T-helper 22 cell (primary cell): ENCODE data around the gene HDAC4.
"Not testable (repeated sequence)": the region's sequence is repeated elsewhere in the genome, so short reads cannot be mapped to it uniquely, and the experiment has no call there.

Experiments
- DNase-seq: peaks from one replicate; pipeline ENCODE4 v3.0.0-alpha.2; 2020; ENCODE audit warnings: low read depth

The HDAC4 gene

DNA sequence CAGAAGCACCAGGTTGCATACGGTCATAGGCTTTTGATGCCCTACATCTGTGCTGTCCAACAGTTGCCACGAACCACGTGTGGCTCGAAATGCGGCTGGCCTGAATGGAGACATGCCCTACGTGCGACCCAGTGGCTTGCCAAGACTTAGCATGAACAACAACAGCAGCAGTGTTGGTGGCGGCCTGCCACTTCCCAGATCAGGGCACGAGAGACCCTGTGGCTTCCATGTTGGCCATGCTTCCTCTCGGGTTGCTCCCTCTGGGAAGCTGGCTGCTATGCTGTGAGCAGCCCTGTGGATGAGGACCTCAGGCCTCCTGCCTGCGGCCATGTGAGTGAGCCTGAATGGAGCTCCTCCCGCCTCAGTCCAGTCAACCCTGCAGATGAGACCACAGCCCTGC, 212.3 kb downstream of the HDAC4 start:
- DNase-seq, result no peak

DNA sequence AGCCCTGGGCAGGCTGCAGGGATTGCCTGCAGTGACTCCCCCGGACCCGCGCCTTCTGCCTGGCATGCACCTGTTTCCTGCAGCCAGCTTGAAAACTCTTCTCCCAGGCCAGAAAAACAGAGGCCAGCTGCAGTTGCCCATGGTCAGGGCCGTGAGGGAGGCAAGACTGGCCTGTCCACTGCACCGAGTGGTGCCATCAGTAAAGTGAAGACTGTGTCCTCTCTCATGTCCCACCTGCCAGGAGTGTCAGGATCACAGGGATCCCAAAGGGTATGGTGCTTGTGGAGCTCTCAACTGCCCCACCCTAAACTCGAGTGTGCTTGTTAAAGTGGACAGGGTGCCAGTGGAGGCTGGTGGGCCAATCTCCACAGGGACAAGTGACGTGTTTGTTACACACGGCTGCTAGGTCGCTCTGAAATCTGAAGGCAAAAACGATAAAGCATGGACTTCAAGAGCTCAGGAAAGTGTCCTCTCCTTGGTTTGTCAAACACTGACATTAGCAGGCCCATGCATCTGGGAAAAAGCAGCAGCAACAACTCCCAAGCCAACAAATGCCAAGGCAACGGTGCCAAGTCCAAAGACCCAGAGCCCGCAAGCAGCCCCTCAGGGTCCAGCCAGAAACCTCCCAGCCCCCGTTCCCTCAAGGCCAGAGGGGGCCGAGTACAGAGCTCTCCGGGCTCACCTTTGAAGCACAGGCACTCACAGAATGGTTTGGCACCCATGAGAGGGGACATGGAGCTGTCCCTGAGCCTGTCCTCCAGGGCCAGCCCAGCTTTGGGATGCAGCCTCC, 213.2 kb downstream of the HDAC4 start:
- DNase-seq, result no peak

DNA sequence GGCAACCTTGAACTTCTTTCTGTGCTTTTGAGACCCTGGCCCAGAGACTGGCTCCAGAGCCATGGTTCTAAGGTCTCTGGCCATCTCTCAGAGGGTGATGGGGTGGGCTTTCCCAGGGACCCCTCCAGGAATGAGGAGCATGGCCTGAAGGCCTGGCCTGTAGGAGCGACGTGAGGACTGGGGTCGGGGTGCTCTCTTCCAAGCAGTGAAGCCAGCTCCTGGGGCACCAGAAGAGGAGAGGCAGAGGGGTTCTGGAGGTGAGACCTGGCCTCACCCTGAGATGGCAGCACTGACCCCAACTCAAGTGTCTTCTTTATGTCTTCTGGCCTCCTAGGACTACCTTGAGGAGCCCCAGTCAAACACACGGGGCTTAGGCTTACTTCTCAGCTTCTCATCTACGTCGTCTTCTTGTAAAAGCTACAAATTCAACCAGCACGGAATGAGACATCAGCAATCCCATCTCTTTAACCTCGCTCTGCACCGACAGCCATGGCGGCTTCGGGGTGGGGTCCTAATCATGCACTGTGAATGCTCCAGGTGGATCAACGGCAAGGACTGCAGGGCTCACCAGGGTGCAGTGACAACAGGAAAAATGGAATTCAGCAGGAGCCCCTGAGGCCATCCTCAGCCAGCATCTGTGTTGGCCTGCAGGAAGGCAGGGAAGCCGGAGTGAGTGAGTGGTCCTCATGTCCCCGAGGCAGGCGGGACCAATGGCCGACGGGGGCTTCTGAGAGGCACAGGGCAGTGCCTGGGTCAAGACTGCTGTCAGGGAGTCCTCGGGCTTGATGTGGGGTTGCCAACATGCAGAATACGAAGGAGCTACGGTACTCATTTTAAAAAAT, 214.1 kb downstream of the HDAC4 start:
- DNase-seq, result no peak

- no peak for DNase-seq
Observed at GRCh38 chr2:239184968-239185903, 215.6 kb downstream of the HDAC4 start.

DNA sequence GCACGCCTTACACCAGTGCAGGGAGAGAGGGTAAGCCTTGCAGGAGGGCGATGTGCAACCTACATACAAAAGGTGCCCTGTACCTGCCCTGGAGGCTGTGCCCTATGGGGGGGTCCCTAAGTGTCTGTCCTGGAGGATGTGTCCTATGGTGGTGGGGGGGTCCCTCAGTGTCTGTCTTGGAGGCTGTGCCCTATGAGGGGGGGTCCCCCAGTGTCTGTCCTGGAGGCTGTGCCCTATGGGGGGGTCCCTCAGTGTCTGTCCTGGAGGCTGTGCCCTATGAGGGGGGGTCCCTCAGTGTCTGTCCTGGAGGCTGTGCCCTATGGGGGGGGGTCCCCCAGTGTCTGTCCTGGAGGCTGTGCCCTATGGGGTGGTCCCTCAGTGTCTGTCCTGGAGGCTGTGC, 216.6 kb downstream of the HDAC4 start:
- DNase-seq, result no peak

GRCh38 chr2:239182981-239183791, 217.6 kb downstream of the HDAC4 start:
- DNase-seq, result no peak

- no peak for DNase-seq
Observed at GRCh38 chr2:239181903-239182581, 218.8 kb downstream of the HDAC4 start.

- no peak for DNase-seq
Observed at GRCh38 chr2:239181074-239181902, 219.5 kb downstream of the HDAC4 start.

- DNase-seq, result no peak
Observed at GRCh38 chr2:239180526-239181073, 220.2 kb downstream of the HDAC4 start.

GRCh38 chr2:239179851-239180371, 220.9 kb downstream of the HDAC4 start:
- no peak for DNase-seq

GRCh38 chr2:239178954-239179353, 221.9 kb downstream of the HDAC4 start:
- no peak for DNase-seq

DNA sequence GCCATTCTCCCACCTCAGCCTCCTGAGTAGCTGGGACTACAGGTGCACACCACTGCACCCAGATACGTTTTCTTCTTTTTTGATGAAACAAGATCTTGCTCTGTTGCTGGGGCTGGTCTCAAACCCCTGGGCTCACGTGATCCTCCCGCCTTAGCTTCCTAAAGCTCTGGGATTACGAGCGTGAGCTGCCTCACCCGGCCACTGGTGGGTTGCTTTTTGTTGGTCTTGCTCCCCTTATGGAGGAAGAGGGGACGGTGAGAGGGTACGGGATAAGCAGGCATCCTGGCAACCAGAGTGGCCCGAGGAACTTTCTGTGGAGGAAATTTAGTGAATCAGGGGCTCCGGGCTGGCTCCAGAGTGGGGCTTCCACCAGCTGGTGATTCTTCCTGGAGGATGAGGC, 222.3 kb downstream of the HDAC4 start:
- DNase-seq, result no peak

DNA sequence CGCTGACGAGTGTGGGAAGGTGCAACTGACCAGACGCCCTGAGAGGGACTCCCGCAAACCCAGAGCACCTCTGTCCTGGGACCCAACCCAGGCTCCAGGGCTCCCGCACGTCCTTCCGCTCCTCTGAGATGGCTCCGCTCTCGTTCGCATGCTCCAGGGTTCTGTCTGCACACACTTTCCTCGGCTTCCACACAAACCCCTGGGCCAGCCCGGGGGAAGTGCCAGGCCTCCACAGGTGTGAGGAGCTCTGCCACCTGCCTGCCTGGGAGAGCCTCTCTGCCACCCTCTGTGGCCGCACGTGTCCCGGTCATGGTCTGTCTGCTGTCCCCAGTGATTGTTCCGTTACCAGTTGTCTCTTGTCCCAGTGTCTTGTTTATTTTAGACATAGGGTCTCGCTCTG, 222.9 kb downstream of the HDAC4 start:
- no peak for DNase-seq

GRCh38 chr2:239177325-239177724, 223.5 kb downstream of the HDAC4 start:
- no peak for DNase-seq

DNA sequence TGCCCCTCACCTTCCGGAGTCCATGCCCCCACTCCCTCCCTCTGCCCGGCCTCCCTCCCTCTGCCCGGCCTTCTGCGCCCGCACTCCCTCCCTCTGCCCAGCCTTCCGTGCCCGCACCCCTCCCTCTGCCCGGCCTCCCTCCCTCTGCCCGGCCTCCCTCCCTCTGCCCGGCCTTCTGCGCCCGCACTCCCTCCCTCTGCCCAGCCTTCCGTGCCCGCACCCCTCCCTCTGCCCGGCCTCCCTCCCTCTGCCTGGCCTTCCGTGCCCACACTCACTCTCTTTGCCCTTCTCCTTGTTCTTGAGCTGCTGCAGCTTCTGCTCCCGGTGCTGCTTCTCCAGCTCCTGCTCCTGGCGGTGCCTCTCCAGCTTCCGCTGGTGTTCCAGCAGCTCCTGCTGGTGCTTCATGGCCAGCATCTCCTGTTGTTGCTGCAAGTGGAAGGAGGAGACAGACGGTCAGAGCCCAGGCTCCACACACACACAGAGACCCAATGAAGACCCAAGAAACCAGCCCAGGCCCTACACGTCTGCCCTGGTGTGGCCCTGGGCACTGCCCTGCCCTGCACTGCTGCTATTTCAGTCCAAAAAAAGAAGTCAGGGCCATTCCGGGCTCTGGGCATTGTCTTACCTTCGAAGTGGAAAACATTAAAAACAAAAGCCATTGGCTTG, 224.5 kb downstream of the HDAC4 start:
- not testable (repeated sequence) for DNase-seq

DNA sequence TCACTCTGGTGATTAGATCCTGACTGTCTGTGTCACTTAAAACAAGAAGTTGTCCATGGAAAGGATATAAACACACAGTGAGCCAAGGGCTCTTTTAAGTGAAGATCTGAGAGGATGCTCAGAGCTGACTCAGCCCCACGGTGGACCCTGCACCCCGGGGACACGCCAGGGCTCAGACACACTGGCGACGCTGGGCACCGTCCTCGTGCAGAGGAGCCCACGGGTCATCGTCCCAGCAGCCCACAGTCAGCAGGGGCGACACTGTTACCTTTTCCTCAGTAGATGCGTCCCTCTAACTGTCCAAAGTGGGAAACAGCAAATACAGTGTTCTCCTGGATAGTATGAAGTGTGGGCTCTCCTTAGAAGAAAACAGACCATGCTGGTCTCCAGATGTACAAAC, 225.6 kb downstream of the HDAC4 start:
- DNase-seq, result no peak

DNA sequence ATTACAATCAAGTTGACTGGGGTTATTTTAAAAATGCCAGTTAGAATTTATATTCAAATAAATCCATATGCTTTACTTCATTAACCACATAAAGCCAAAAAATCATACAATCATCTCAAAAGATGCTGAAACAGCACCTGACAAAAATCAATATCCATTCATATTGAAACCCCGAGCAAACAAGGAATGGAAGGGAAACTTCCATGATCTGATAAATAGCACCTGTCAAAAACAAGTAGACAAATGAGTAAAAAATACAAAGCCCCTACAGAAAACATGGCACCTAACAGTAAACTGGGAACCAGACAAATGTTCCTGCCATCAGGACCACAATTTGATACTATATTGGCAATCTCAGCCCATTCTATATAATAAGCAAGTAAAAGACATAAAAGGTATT, 227.5 kb downstream of the HDAC4 start:
- DNase-seq, result no peak

DNA sequence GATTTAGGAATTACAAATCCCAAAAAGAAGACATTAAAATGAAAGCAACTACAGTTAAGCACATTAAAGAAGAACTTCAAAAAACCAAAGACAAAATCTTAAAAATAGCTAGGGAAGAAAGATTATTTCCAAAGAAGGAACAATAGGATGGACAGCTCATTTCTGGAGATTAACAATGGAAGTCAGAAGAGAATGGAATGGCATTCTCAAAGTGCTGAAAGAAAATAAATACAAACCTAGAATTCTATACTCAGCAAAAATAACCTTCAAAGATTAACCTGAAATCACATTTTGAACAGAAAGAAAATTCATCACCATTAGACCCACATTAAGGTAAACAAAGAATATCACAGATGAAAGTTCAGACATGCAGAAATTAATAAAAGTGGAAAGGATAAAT, 229.2 kb downstream of the HDAC4 start:
- no peak for DNase-seq
